ENCODE results near the gene ADCY3.

Gene ADCY3

DNA sequence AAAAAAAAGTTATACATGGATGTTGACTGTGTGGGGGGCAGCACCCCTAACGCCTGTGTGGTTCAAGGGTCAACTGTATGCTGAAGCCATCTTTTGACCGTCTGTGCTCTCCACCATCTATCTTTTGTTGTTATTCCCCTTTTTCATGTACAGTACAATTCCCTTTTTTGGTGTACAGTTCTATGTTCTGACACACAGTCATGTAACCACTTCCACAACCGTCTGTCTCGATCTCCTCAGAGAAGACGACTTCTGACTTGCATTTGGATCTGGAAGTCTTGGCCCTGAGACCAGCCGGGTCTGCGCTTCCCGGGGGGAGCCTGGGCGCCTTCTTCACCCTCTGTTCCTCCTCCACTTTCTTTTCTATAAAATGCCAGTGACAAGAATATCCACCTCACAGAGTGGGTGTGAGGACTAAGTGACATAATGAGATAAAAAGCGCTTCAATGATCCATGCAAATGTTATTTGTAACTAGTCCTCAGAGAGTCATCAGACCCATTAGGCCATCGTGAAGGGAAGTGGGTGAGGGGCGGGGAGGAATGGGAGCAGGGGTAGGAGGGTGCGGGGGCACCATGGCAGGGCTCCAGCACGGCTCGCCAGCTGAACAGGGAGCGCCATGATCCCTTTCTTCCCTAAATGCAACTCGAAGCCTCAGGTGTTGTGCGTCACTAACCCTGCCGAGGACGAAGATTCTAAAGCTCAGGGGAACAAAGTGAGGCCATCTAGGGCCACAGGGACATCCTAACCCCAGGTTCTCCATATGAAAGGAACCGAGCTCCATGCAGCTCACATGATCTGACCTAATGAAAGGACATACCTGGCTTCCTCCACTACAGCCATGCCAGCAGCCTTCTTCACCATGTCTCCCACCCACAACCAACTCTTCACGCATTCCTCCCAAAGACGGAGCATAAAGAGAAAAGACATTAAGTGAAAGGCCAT is 16.6 kb downstream of the ADCY3 start:
- DNase-seq (ENCODE audit: low read depth in 2 of 2): no peak

DNA sequence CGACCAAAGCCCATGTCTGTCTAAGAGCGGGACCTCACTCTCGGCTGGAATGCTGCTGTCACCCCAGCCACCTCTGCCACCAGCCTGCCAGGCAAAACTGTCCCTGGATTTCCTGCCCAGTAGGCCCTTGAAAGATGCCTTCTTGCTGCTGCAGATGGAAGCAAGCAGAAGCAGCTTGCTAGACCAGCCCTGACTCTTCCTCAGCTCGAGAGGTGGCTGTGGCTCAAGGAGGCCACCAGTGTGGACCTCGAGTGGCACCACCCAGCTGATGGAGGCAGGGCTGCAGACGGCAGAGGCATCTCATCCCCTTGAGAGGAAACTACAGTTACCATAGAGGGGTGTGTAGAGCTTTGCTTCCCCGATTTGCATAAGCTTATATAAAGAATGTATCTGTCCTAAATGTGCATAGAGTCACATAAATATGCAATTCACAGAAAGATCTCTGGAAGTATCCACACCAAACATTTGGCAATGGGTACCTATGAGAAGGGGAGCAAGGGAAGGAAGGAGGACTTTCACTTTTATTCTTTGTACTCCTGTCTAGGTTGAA is 20.6 kb downstream of the ADCY3 start:
- DNase-seq (ENCODE audit: low read depth in 2 of 2): no peak

DNA sequence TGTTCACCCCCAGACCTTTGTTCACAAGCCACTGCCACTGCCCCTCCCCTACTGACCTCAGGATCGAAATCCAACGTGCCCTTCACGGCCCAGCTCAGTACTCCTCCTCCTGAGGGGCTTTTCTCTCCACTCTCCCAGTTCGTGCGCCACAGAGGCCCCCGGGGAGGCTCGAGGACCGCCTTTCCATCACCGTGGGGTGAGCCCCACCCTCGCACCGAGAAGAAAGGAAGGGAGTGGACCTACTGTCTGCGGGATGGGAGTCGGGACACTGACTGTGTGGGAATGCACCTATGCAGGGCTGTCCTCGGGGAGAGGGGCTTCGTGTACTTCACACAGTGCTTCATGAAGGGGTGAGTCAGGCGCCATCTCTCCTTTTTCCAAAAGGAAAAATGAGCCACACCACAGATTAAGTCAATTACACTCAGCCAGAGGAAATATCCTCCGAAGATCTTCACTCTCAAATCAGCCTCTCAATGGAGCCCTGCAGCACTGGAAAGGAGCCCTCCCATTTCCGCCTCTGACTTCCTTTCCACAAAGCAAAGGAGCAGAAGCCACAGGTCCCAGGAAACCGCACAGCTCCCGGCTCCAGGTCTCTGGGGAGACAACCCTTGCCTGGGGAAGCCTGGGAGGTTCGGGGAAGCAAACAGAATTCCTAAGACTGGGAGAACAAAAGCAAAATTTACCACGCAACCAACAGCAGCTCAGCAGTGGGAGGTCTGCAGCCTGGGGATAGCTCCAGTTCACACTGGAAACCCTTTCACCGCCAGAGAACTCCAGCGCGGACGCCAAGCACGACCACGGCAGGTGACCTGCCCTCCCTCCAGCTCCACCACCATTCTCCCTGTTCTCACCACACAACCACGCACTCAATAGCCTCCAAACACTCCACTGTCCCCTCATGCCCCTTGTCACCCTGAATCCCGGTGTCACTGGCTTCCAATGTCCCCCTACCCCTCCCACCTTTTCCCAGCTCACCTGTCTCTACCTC is 21.6 kb downstream of the ADCY3 start:
- DNase-seq (ENCODE audit: low read depth in 2 of 2): no peak

DNA sequence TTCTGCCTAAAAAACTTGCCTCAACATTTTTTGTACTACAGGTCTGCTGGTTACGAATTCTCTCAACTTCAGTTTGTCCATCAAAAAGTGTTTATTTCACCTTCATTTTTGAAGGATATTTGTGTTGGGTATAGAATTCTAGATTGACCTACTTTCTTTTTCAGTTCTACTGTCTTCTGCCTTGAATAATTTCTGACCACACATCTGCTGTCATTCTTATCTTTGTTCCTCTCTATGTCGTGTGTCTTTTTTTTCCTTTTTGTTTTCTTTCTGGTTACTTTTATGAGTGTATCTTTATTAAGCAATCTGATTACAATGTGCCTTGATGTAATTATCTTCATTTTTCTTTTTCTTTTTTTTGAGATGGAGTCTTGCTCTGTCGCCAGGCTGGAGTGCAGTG is 25.3 kb downstream of the ADCY3 start:
- DNase-seq (ENCODE audit: low read depth in 2 of 2): no peak

DNA sequence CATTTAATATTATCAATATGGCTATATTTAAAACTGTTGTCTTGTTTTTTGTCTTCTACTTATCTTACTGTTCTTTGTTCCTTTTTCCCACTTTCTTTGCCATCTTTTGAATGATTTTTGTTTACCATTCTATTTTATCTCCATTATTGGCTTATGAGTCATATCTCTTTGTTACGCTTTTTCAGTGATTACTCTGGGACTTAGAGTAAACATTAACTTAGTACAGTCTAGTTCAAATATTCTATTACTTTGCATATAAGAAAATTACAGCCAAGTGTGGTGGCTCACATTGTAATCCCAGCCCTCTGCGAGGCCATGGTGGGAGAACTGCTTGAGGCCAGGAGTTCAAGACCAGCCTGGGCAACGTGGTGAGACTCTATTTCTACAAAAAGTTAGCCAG is 26.1 kb downstream of the ADCY3 start:
- no peak for DNase-seq (ENCODE audit: low read depth in 2 of 2)

DNA sequence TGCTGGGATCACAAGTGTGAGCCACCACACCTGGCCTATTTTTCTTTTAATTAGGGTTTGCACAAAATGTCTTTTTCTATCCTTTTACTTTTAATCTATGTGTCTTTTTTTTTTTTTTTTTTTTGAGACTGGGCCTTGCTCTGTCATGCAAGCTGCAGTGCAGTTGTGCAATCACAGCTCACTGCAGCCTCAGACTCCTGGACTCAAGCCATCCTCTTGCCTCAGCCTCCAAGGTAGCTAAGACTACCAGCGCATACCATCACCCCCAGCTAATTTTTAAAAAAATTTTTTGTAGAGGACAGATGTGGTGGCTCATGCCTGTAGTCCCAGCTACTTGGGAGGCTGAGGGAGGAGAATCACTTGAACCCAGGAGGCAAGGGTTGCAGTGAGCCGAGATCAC is 27.1 kb downstream of the ADCY3 start:
- no peak for DNase-seq (ENCODE audit: low read depth in 2 of 2)

DNA sequence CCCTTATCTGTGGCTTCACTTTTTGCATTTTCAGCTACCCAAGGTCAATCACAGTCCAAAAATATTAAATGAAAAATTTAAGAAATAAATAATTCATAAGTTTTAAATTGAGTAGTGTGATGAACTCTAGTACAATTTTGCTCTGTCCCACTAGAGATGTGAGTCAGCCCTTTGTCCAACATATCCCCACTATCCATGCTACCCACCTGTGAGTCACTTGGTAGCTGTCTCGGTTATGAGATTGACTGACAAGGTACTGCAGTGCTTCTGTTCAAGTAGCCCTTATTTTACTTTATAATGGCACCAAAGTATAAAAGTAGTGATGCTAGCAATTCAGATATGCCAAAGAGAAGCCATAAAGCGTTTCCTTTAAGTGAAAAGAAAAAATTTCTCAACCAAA is 28.8 kb downstream of the ADCY3 start:
- no peak for DNase-seq (ENCODE audit: low read depth in 2 of 2)

DNA sequence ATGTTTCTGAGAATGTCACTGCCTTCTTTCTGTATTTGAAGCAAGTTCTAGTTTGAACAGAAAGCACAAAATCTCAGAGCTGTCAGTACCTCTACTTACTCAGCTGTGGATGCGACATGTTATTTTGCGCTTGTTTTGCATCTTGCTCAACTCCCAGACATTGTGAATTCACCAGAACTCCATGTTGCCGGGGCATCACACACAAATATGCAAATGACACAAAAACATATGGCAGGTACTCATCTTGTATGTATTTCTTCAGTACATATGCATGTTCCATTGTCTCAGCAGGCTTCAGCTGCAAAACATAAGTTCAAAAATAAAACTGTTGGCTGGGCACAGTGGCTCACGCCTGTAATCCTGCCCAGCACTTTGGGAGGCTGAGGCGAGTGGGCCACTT is 30.8 kb downstream of the ADCY3 start:
- DNase-seq (ENCODE audit: low read depth in 2 of 2): no peak

DNA sequence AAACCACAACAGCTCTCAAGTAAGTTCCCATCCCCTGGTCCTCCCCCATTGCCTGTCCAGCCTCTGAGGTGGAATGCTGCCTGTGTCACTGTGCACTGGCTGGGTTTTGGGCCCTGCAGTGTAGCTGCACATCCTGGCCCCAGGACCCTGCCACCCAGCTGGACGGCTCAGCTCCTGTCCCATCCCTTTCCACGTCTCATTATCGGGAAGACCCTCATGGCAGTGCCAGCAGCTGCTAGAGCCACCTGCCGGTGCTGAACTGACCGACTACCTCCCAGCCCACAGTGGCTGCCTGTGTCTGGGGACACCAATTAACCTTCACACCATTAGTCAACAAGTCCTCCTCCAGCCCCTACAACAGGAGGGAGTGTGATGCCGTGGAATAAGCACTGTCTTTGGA is 31.9 kb downstream of the ADCY3 start:
- no peak for DNase-seq (ENCODE audit: low read depth in 2 of 2)

DNA sequence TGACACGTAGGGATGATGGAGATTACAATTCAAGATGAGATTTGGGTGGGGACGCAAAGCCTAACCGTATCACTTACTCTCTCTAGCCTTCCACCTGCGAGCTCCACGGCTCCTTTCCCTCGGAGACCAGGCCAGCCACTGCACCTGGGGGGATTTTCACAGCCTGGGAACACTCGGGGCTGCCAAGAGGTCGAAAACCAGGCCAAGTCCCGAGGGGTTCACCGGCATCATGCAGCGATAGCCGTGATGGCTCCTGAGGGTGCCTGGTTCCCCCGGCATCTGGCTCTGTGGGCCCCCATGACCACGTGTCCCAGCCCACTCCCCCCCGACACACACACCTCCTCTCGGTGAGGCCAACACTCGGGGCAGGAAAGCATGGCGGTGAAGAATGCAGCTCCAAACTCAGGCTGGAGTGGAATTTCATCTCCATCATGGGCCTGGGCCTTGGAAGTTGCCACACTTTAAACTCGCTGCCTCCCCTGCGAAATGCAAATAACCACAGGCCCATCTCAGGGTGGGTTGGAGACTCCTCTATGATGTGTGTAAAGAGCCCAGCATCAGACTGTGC is 32.6 kb downstream of the ADCY3 start:
- DNase-seq (ENCODE audit: low read depth in 2 of 2): no peak

DNA sequence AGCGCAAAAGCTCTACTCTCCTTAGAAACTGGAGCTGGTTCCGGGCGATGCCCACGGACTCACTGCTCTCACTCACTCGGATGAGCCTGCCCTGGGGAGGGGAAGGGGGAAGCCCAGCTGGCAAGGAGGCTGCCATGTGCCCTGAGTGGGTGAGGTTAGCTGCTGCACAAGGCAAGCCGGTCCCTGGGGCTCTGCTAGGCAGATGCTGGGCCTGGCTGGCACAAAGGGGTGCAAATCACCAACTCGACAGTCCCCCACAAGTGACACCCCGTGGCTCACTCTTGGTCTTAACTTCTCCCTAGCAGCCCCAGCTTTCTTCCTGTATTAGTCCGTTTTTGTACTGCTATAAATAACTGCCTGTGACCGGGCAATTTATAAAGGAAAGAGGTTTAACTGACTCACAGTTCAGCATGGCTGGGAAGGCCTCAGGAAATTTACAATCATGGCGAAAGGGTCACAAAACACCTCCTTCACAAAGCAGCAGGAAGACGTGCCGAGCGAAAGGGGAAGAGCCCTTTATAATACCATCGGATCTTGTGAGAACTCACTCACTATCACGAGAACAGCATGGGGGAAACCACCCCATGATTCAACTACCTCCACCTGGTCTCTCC is 33.2 kb downstream of the ADCY3 start:
- DNase-seq (ENCODE audit: low read depth in 2 of 2): no peak

DNA sequence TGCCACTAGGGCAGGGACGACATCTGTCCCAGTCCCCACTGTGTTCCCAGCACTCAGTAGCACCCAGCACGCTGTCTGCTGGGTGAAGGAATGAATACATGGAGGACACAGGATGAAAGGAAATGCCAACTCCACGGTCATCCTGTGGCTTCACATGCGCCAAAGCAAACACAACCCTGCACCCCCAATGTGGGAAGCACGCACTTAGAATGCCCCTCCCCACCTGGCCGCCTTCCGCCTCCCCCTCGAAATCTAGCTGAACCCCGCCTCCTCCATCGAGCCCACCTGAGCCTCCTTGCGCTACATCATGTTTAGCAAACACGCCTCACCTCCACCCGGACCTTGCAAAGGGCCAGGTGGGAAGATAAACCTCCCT is 33.9 kb downstream of the ADCY3 start:
- no peak for DNase-seq (ENCODE audit: low read depth in 2 of 2)

DNA sequence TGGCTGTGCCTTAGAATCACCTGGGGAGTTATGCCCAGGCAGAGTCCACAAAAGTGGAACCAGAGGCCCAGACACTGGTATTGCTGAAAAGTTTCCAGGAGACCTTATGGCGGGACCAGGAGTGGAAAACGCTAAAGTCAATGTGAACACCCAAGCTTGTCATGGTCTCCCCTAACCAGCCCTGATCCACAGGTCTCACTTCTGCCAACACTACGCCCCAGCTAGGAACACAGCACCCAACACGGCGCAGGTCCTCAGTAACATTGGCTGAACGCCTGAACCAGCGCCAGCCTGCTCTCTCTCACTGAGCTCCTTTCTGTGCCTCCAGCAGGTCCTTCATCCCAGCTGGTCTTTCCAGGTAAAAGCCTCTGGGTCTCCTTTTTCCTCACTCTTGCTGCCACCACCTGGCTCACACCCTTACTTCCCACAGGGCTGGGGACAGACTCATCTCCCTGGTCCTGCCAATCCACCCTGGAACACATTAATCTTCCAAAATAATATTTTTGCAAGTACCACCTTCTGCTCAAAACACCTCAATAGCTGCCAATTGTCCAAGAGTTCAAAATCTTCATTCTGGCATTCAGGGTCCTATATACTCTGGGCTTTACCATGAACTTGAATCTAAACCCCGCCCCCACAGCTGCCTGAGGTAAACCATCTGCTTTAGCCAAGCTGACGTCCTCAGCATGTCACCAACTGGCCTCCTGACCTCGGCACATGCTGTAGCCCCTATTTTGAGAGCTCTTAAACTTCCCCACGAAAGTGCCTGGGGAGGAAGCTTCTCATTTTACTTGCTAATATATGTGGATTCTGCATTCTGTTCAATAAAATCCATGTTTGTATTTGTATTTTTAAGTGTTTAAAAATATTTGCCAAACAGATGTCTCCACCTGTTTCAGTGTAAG is 34.6 kb downstream of the ADCY3 start:
- DNase-seq (ENCODE audit: low read depth in 2 of 2): no peak

DNA sequence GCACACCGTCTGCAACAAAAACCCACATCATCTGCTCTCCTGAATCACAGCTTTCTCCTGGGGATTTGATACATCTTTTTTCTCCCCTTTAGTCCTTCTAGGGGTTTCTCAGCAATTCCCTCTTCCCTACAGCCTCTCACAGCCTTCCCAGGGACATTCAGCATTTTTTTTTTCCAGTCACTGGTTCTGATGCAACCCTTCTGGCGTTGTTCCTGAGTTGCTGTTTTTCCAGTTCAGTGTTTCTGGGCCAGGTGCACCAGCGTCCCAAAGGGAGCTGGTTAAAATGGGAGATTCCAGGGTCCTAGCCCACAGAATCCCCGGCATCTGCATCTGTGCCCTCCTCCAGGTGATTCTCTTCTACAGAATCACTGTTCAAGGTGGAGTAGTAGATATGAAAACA is 36.1 kb downstream of the ADCY3 start:
- DNase-seq (ENCODE audit: low read depth in 2 of 2): peak in 1 of 2 experiments; percentile 34

DNA sequence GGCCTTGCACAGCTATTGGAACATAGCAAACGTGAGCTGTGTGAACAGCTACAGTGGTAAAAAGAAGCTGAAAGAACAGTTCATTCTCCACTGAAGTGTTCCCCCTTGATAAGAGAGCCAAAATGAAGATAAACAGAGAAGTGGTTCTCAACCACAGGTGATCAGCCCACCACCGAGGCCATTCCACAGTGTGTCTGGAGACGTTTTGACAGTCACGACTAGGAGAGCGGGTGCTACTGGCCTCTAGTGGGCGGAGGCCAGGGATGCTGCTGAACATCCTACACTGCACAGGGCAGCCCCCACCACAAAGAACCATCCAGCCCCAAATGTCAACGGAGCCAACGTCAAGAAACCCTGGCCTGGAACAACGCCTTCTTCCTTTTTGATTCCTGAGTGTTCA is 38.4 kb downstream of the ADCY3 start:
- no peak for DNase-seq (ENCODE audit: low read depth in 2 of 2)

DNA sequence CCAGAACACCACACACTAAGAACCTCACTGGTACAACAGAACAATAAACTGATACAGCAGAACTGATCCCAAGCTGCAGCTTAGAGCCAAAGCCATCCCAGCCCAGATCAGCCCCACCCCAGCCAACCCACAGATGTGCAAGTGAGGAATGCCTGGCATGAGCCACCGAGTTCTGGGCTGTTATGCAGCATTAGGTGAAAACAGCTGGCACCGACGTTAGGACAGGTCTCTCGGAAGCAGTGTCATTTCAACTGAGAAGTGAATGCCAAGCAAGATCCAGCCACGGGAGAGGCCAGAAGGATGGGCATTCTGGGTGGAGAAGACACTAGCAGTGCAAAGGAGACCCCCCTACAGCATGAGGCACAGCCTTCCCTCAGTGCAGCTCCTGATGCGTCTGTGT is 38.9 kb downstream of the ADCY3 start:
- no peak for DNase-seq (ENCODE audit: low read depth in 2 of 2)

DNA sequence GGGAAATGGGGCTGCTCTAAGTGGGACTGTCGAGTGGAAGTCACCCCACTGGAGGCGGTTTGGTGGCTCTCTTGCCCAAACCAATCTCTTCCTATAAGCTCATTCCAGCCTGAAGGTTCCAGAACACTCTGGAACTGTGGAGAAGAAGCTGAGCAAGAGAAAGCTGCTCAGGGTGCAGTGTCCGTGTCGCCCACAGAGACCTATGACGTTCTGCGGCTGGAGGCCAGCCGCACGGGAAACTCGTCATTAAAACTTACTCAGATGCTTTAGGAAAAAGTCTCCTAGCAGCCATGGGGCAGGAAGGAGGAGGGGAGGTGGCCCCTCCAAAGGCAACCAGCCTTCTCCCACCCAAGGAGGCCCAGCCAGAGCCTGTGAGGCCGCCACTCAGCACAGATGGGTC is 41.7 kb downstream of the ADCY3 start:
- no peak for DNase-seq (ENCODE audit: low read depth in 2 of 2)

DNA sequence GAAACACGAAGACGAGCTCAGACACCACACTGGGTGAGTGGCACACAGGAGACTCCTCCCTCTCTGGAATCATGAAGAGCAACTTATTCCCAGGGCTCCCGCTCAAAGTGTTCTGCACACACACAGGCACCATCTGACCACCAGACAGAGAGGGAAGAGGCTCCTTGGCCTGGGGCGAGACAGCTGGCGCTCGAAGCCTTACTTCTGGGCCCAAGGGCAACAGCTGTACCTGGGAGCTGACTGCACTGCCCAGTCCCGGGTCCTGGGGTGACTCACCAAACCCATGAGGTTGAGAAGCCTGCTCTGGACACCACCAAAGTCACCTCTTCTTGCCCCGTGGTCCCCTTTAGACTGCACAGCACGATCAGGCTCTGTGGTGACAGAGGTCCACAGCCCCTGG is 42.4 kb downstream of the ADCY3 start:
- no peak for DNase-seq (ENCODE audit: low read depth in 2 of 2)

DNA sequence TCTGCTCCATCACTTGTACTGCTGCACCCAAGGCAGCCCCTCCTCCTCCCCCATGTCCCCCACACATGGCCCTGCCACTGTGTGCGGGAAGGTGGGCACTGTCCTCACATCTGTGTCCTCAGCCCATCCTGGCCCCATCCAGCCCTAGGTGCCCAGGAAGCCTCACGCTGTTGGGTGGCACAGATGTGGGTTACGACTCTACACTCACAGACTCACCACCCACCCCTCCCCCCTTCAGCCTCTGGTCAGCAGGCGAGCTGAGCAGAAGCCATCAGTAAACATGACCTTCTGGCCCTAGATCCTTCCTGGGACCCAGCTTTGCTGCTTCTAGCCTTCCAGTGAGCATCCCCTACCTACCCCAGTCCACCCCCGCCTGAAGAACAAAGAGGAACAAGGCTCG is 43.0 kb downstream of the ADCY3 start:
- DNase-seq (ENCODE audit: low read depth in 2 of 2): no peak

DNA sequence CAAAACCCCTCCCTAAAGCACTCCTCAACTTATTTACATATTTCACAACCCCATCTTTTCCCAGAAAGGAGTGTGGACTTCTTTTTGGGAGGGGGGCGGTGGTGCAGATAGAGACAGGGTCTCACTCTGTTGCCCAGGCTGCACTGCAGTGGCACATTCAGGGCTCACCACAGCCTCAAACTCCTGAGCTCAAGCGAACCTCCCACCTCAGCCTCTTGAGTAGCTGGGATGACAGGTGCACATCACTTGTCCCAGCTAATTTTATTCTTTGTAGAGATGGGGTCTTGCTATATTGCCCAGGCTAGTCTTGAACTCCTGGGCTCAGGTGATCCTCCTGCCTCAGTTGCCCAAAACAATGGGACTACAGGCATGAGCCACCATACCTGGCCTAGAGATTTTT is 44.1 kb downstream of the ADCY3 start:
- DNase-seq (ENCODE audit: low read depth in 2 of 2): no peak

DNA sequence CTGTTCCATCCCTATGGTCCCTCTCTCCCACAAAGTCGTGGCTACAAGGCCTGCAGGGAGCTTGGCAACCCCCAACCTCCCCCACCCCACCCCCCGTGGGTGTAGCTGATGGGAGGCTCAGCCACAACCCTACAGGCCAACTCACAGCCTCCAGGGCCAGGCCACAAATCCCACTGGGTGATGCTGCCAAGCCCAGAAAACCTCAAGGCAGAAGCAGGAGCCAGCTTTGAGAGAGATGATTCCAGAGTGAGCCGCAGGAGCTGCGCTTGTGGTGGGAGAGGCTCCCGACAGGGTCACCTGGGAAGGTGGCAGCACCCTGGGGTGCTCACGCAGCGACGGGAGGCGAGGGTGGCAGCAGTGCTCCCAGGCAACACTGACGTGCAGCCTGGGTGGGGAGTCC is 44.8 kb downstream of the ADCY3 start:
- no peak for DNase-seq (ENCODE audit: low read depth in 2 of 2)
